Upper lobe of left lung (tissue), 6 donors: Measurements from ENCODE around the gene IP6K3. TPM values are rescaled to one million over a fixed set of nuclear protein-coding genes. Genes with fewer than 3 reads are reported as not detected.

Experiments
- ATAC-seq, 2 donors: fragments of 200-7000 bp; cut with Tn5 transposase; one replicate each; pipeline ENCODE4 v1.9.1; 2022; ENCODE audit warnings: mild to moderate bottlenecking in 2 of 2, moderate library complexity in 2 of 2; ENCODE audit not compliant: low FRiP score in 2 of 2
- DNase-seq, 2 donors: peaks; one replicate each; pipeline ENCODE4 v3.0.0-alpha.2; 2019 to 2020
- H3K27ac ChIP-seq, 4 donors: fragments of 200-600 bp; sonication (generic); one replicate each; pipeline ENCODE4 v1.5.1; 2016 to 2019
- H3K27me3 ChIP-seq, 4 donors: fragments of 200-600 bp; sonication (generic); one replicate each; pipeline ENCODE4 v1.5.1; 2017 to 2019
- H3K36me3 ChIP-seq, 4 donors: fragments of 200-600 bp; sonication (generic); one replicate each; pipeline ENCODE4 v1.5.1; 2016 to 2019
- H3K4me1 ChIP-seq, 4 donors: fragments of 200-600 bp; sonication (generic); one replicate each; pipeline ENCODE4 v1.5.1; 2018 to 2019
- H3K4me3 ChIP-seq, 4 donors: fragments of 200-600 bp; sonication (generic); one replicate each; pipeline ENCODE4 v1.5.1; 2017 to 2019; ENCODE audit warnings: mild to moderate bottlenecking in 2 of 4, moderate library complexity in 1 of 4
- H3K9me3 ChIP-seq, 4 donors: fragments of 200-600 bp; sonication (generic); one replicate each; pipeline ENCODE4 v1.5.1; 2018 to 2019
- CTCF ChIP-seq, 6 experiments: fragments of 450-650 bp in 4 of 6; fragments of 200-600 bp in 2 of 6; sonication (generic) in 2 of 6; IDR thresholded peaks; one replicate each; pipeline ENCODE4 v1.5.1; 2016 to 2019; ENCODE audit warnings: antibody characterized with exemption in 6 of 6
- EP300 ChIP-seq, 4 donors: sonication (generic); formaldehyde crosslinking; IDR thresholded peaks; one replicate each; pipeline ENCODE4 v1.5.1; 2017; ENCODE audit warnings: antibody characterized with exemption in 4 of 4, control low read depth in 2 of 4
- POLR2A ChIP-seq, 4 donors: fragments of 450-650 bp; IDR thresholded peaks; one replicate each; pipeline ENCODE4 v1.5.1; 2016 to 2017; ENCODE audit warnings: antibody characterized with exemption in 4 of 4, mild to moderate bottlenecking in 2 of 4
- POLR2AphosphoS5 ChIP-seq, 2 donors: sonication (generic); formaldehyde crosslinking; IDR thresholded peaks; one replicate each; pipeline ENCODE4 v1.5.1; 2017; ENCODE audit warnings: antibody characterized with exemption in 2 of 2
- WGBS, 2 donors: methylation state at CpG; one replicate each; pipeline ENCODE4 v1.1.5; 2017 to 2018; 5-methylcytosine and 5-hydroxymethylcytosine counted together
- small RNA-seq, 4 donors: library from RNA; depleted of rRNA; stranded (forward); fragments of <200 nt; gene quantifications; one replicate each; pipeline ENCODE3, GENCODE V24; 2016
- total RNA-seq, 6 donors: library from RNA; depleted of rRNA in 4 of 6; stranded (reverse); fragments of >200 nt in 4 of 6; gene quantifications; one replicate each; pipeline versions ENCODE4 v1.1.0 to v1.2.1, GENCODE V29; 2016 to 2021
- donor health status: DM: no; HTN: no; CAD: no; lungs with moderate emphysema.
- donor health status: DM: no; HTN: yes; CAD: no; lungs with severe emphysema.

The IP6K3 gene
- total RNA-seq, 6 donors from 2014 or later: 1.9 to 11.5 (median 4.9) TPM

GRCh38 chr6:33671744-33672072 is 75.0 kb downstream of the IP6K3 start:
- ATAC-seq (no peak), DNase-seq (no peak)
- Histone ChIP-seq H3K4me3 (no peak overlapping the region), H3K9me3 (no peaks in the 10 kb centered on the region), H3K4me1 (no peaks in the 10 kb centered on the region), H3K36me3 (peaks cover 33 to 100% (median 90%) of the 10 kb centered on the region in 4 donors), H3K27me3 (no peaks in the 10 kb centered on the region), H3K27ac (no peak overlapping the region)
- 100% methylated on average over 3 of the region's 3 CpGs; no CpG with 5 or more reads in 1 of the 2 donors for WGBS, 2 donors
- TF ChIP-seq POLR2AphosphoS5 (IDR thresholded peaks at IDR 0.05): no peak
- TF ChIP-seq POLR2A (IDR thresholded peaks at IDR 0.05): no peak
- no peak for TF ChIP-seq EP300 (IDR thresholded peaks at IDR 0.05)
- no peak for TF ChIP-seq CTCF (IDR thresholded peaks at IDR 0.05)

Small RNA genes within 50 kb of the gene (small RNA-seq; reads per million reads assigned to genes)
- 0 reads per million in 4 donors for gene MIR3934

Other genes with a start within 250 kb of the IP6K3 start
- 10 to 100 TPM in 5 of 6 donors, 1 to 10 TPM in 1; 9.2 to 23.5 (median 13.7) TPM for gene BAK1, start 166.6 kb downstream of the IP6K3 start, total RNA-seq
- 100 to 1,000 TPM in 5 of 6 donors, 10 to 100 TPM in 1; 95.6 to 179 (median 137) TPM for gene ITPR3, start 125.6 kb downstream of the IP6K3 start, total RNA-seq
- gene UQCC2, start 35.2 kb downstream of the IP6K3 start, total RNA-seq: 10 to 100 TPM in 5 of 6 donors, 1 to 10 TPM in 1; 8.9 to 53.0 (median 18.2) TPM
- gene LEMD2, start 42.2 kb upstream of the IP6K3 start, total RNA-seq: 100 to 1,000 TPM in 2 of 6 donors, 10 to 100 TPM in 4; 51.1 to 118 (median 66.2) TPM
- gene MLN, start 57.1 kb upstream of the IP6K3 start, total RNA-seq: not detected